DMS 273 treated with DMSO at 0.1 percent for 48 hours (cell line): ENCODE measurements around the gene TPPP.

Experiments used
- DNase-seq: peaks from one replicate; lab custom pipeline; 2025; lab: John Stamatoyannopoulos, UW

Gene TPPP

GRCh38 chr5:677131-678101 is 15.7 kb downstream of the TPPP start:
- no peak for DNase-seq

GRCh38 chr5:676699-677076 is 16.5 kb downstream of the TPPP start:
- no peak for DNase-seq

GRCh38 chr5:675871-676698 is 17.1 kb downstream of the TPPP start:
- DNase-seq = no peak

GRCh38 chr5:675111-675870 is 17.9 kb downstream of the TPPP start:
- no peak for DNase-seq

- no peak for DNase-seq
These were observed 18.5 kb downstream of the TPPP start for GRCh38 chr5:674630-675011.

GRCh38 chr5:673831-674629 is 19.1 kb downstream of the TPPP start:
- no peak for DNase-seq

GRCh38 chr5:673161-673830 is 19.9 kb downstream of the TPPP start:
- no peak for DNase-seq

- DNase-seq = peak; percentile 28
These were observed 20.6 kb downstream of the TPPP start for GRCh38 chr5:672329-673160.

GRCh38 chr5:671459-672328 is 21.5 kb downstream of the TPPP start:
- no peak for DNase-seq

- DNase-seq = no peak
These were observed 22.5 kb downstream of the TPPP start for GRCh38 chr5:670396-671270.

GRCh38 chr5:669842-670395 is 23.2 kb downstream of the TPPP start:
- DNase-seq = no peak

GRCh38 chr5:669111-669841 is 23.9 kb downstream of the TPPP start:
- no peak for DNase-seq

GRCh38 chr5:668283-668995 is 24.7 kb downstream of the TPPP start:
- DNase-seq = no peak

GRCh38 chr5:666816-667498 is 26.2 kb downstream of the TPPP start:
- DNase-seq = no peak

GRCh38 chr5:665956-666711 is 27.0 kb downstream of the TPPP start:
- no peak for DNase-seq
